Immature natural killer cell (primary cell): ENCODE results near the gene QKI. TPM values are rescaled to one million over a fixed set of nuclear protein-coding genes. Genes with fewer than 3 reads are reported as not detected.
"Not testable (repeated sequence)": the region's sequence is repeated elsewhere in the genome, so short reads cannot be mapped to it uniquely, and the experiment has no call there.

Source experiments
- DNase-seq, 3 donors: peaks; one replicate each; pipeline ENCODE4 v3.0.0; 2022; ENCODE audit warnings: mixed read lengths in 1 of 3
- H3K27ac Mint-ChIP-seq, 6 donors: one replicate each; pipeline ENCODE4 v1.8.0; 2020; ENCODE audit warnings: mixed read lengths in 6 of 6, mild to moderate bottlenecking in 5 of 6, inconsistent platforms in 4 of 6, moderate library complexity in 3 of 6
- H3K27me3 Mint-ChIP-seq, 3 donors: one replicate each; pipeline ENCODE4 v1.8.0; 2020 to 2021; ENCODE audit warnings: low read depth in 3 of 3, mild to moderate bottlenecking in 3 of 3, mixed read lengths in 3 of 3, moderate library complexity in 3 of 3, inconsistent platforms in 1 of 3
- H3K36me3 Mint-ChIP-seq, 3 donors: one replicate each; pipeline ENCODE4 v1.8.0; 2020; ENCODE audit warnings: mixed read lengths in 3 of 3, inconsistent platforms in 2 of 3, mild to moderate bottlenecking in 2 of 3
- H3K4me1 Mint-ChIP-seq, 2 donors: one replicate each; pipeline ENCODE4 v1.8.0; 2020; ENCODE audit warnings: inconsistent platforms in 2 of 2, mild to moderate bottlenecking in 2 of 2, mixed read lengths in 2 of 2, moderate library complexity in 1 of 2
- H3K4me3 Mint-ChIP-seq, 5 donors: one replicate each; pipeline ENCODE4 v1.8.0; 2020; ENCODE audit warnings: mild to moderate bottlenecking in 5 of 5, mixed read lengths in 5 of 5, inconsistent platforms in 3 of 5, moderate library complexity in 3 of 5
- H3K9me3 Mint-ChIP-seq, 6 donors: one replicate each; pipeline ENCODE4 v1.8.0; 2020; ENCODE audit warnings: mild to moderate bottlenecking in 6 of 6, mixed read lengths in 6 of 6, inconsistent platforms in 4 of 6, moderate library complexity in 3 of 6
- polyA plus RNA-seq, 3 donors: library from polyadenylated mRNA; unstranded; fragments of 300-500 nt; fragmentation: Illumina TruSeq; gene quantifications; one replicate each; pipeline ENCODE4 v1.2.3, GENCODE V29; 2021

QKI gene
- polyA plus RNA-seq, 3 donors from 2014 or later = 12.3 to 29.1 (median 21.1) TPM

DNA sequence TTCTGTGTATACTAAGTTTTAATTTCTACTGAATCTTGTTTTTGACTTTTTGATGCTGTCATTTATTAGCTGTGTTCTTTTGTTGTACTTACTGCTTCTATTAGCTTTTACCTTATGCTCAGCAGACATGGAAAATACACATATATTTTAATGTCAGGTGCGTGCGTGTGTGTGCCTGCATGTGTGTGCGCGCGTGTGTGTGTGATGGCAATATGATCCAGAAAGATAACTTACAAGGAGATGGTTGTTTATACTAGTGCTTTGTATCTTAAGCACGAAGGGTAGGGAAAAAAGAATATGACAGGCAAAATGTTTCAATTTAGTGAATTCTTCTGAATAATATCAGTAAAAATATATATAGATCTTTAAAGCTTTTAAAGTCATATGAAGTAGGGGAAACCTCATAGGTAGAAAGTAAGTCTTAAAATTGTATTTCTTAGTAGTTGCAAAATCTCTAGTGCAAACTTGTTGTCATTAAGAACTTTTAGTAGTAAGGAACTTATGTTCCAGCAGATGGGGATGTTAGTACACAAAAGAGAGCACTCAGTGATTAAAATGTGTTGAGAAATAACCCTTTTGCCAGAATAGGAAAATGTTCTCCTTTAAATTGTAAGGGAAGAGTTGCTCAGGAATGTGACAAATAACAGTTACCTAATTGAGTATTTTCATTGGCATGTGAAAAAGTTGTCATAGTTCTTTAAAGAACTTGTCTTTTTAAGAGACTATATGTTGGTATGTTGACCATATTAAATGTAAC lies 13.2 kb downstream of the QKI start:
- no peaks in the 10 kb centered on the region for H3K9me3 Mint-ChIP-seq
- H3K27me3 Mint-ChIP-seq = peaks cover 0 to 2% (median 0%) of the 10 kb centered on the region in 3 donors
- peaks cover 47 to 95% of the 10 kb centered on the region in 2 donors for H3K4me1 Mint-ChIP-seq
- no peak overlapping the region for H3K4me3 Mint-ChIP-seq
- no peaks in the 10 kb centered on the region for H3K36me3 Mint-ChIP-seq
- no peak overlapping the region for H3K27ac Mint-ChIP-seq
- DNase-seq = peak; percentile 27 to 39 (median 28)

DNA sequence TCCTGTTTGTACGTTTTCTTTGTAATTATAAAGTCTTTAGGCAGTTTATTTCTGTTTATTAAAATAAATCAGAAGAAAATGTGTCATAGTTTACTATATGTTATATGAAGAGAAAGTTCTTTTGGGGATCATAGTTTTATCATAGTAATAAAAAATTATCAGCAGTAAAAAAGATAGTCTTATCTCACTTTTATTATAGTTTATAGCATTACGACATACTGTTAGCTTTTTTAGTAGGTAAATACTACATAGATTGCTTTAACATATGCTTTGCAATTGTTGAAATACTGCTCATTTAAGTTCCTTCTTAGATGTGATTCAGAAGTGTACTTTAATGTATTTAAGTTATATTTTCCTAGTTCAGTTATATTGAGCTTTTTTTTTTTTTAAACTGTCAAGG lies 13.9 kb downstream of the QKI start:
- Mint-ChIP-seq H3K36me3 (no peaks in the 10 kb centered on the region), H3K4me1 (peaks cover 50 to 97% of the 10 kb centered on the region in 2 donors), H3K27me3 (peaks cover 0 to 2% (median 1%) of the 10 kb centered on the region in 3 donors), H3K27ac (peak overlapping the region in 1 of 6 donors; percentile 39), H3K9me3 (no peaks in the 10 kb centered on the region), H3K4me3 (no peak overlapping the region)
- DNase-seq = no peak

DNA sequence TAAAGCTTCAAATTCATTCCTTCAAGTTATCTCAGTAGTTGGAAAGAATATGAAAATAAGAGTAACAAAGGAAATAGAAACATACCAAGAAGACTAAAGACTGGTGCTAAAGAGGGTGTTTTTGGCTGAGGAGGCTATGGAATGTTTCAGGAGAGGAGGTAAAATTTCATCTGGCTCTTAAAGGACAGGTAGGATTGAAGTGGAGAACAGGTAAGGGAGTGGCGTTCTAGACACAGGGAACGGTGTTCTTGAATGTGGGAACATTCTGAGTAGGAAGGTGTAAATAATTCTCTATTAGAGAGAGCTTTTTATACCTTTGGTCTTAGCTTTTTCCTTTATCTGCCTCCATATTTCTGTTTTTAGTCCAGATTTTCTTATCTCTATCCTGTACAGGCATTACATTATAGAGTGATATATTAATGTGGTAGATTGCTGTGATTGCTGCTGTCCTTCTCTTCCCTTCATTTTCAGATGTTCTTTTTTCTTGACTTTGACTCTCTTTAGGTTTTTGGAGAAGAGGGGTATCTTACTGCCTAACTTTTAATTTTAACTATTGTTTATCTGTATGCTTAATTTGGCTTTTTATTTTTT lies 15.4 kb downstream of the QKI start:
- Mint-ChIP-seq H3K4me1 (peaks cover 52 to 92% of the 10 kb centered on the region in 2 donors), H3K27ac (no peak overlapping the region), H3K36me3 (no peaks in the 10 kb centered on the region), H3K27me3 (peaks cover 0 to 2% (median 1%) of the 10 kb centered on the region in 3 donors), H3K4me3 (no peak overlapping the region), H3K9me3 (no peaks in the 10 kb centered on the region)
- DNase-seq = no peak

DNA sequence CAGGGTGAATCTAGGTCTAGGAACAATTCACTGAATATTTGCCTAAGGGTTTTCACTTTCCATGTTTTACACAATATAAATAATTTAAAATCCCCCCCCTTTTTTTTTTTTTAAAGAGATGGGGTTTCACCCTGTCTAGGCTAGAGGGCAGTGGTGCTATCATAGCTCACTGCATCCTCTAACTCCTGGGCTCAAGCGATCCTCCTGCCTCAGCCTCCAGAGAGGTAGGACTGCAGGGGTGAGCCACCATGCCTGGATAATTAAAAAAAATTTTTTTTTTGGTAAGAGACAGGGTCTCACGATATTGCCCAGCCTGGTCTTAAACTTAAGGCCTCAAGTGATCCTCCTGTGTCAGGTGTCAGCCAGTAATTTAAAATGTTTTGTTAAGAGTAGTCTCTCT lies 17.8 kb downstream of the QKI start:
- Mint-ChIP-seq H3K27me3 (peaks cover 0 to 2% (median 1%) of the 10 kb centered on the region in 3 donors), H3K27ac (peak overlapping the region in 1 of 6 donors; percentile 65), H3K4me1 (peaks cover 52 to 88% of the 10 kb centered on the region in 2 donors), H3K9me3 (no peaks in the 10 kb centered on the region), H3K36me3 (no peaks in the 10 kb centered on the region), H3K4me3 (no peak overlapping the region)
- DNase-seq = no peak

DNA sequence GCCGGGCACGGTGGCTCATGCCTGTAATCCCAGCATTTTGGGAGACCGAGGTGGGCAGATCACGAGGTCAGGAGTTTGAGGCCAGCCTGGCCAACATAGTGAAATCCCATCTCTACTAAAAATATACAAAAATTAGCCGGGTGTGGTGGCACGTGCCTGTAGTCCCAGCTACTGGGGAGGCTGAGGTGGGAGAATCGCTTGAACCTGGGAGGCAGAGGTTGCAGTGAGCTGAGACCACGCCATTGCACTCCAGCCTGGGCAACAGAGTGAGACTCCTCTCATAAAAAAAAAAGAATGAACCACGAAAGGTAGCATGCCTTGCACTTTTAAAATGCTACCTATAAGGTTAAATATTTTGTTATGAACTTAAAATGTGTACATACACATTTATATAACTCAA lies 19.0 kb downstream of the QKI start:
- not testable (repeated sequence) for H3K9me3 Mint-ChIP-seq, H3K27me3 Mint-ChIP-seq, DNase-seq, H3K36me3 Mint-ChIP-seq, H3K4me3 Mint-ChIP-seq
- peaks cover 54 to 87% of the 10 kb centered on the region in 2 donors for H3K4me1 Mint-ChIP-seq
- H3K27ac Mint-ChIP-seq = peak overlapping the region in 1 of 6 donors; percentile 65

DNA sequence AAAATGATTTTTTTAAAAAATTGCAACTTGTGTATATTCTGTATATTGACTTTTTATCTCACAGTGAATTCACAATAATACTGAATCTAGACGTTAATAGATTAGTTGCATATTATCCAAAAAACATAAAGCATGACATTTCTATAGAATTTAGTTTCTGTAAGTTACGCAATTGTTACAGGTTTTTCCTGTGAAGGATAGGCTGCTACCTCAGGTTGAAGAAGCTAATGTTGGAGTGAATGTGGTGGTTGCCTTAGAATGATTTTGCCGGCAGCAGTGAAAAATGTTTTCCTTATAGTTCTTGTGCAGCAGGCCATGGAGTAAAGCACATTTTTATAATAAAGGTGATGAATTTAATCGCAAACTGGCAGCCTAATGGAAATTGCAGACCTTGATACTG lies 20.5 kb downstream of the QKI start:
- Mint-ChIP-seq H3K4me3 (no peak overlapping the region), H3K36me3 (no peaks in the 10 kb centered on the region), H3K27ac (no peak overlapping the region), H3K4me1 (peaks cover 59 to 84% of the 10 kb centered on the region in 2 donors), H3K9me3 (no peaks in the 10 kb centered on the region), H3K27me3 (peaks cover 0 to 6% (median 1%) of the 10 kb centered on the region in 3 donors)
- no peak for DNase-seq

DNA sequence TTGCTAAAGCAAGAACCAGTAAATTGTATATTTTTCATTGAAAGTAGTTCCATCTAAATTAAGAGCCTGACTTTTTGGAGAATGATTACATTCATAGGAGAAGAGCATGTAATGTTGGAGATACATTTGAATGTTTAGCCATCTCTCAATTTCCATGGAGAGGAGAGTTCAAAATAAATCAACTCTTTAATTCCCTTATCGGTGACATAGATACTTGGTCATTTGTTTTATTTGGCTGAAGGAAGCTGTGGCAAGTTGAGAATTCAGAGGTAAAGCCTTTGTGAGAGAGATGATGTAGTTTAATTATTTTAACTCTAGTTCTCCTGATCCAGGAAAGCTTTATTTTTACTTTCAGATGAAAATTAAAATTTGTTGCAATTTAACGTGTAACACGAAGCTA lies 22.3 kb downstream of the QKI start:
- no peaks in the 10 kb centered on the region for H3K36me3 Mint-ChIP-seq
- H3K27me3 Mint-ChIP-seq = peaks cover 0 to 6% (median 1%) of the 10 kb centered on the region in 3 donors
- DNase-seq = no peak
- H3K27ac Mint-ChIP-seq = no peak overlapping the region
- peaks cover 59 to 84% of the 10 kb centered on the region in 2 donors for H3K4me1 Mint-ChIP-seq
- H3K4me3 Mint-ChIP-seq = no peak overlapping the region
- H3K9me3 Mint-ChIP-seq = no peaks in the 10 kb centered on the region

DNA sequence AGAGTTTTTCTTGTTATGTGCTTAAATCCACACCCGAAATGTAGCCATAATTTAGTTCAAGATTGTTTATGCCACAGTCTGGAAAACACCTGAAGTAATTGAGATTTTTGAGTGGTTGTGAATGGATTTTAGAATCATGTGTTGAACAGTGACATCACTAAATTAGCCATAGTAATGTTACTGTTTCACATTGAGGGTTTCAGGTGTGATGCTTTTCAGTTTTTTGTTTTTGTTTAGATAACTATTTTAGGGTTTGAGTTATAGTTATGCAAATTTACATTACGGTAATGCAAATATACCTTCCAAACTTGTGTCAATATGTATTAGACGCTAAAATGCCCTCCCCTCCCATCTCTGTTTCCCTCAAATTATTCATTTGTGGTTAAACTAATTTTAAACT lies 22.9 kb downstream of the QKI start:
- H3K27me3 Mint-ChIP-seq = peaks cover 0 to 4% (median 1%) of the 10 kb centered on the region in 3 donors
- H3K36me3 Mint-ChIP-seq = no peaks in the 10 kb centered on the region
- DNase-seq = no peak
- peaks cover 63 to 84% of the 10 kb centered on the region in 2 donors for H3K4me1 Mint-ChIP-seq
- no peak overlapping the region for H3K27ac Mint-ChIP-seq
- peak overlapping the region in 1 of 5 donors; percentile 54 for H3K4me3 Mint-ChIP-seq
- no peaks in the 10 kb centered on the region for H3K9me3 Mint-ChIP-seq

DNA sequence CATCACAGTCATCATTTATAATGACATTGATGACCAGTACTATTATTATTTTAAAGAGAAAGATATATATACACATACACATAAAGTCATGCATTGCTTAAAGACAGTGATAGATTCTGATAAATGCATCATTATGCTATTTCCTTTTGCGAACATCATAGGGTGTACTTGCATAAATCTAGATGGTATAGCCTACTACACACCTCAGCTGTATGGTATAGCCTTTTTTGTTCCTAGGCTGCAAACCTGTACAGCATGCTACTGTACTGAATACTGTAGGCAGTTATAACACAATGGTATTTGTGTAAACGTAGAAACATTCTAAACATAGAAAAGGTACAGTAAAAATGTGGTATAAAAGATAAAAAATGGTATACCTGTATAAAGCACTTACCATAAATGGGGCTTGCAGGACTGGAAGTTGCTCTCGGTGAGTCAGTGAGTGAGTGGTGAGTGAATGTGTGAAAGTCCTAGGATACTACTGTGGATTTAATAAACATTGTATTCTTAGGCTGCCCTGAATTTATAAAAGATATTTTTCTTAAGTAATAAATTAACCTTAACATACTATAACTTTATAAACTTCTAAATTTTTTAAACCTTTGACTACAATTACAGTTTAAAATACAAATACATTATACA lies 23.9 kb downstream of the QKI start:
- Mint-ChIP-seq H3K36me3 (no peaks in the 10 kb centered on the region), H3K27ac (peak overlapping the region in 1 of 6 donors; percentile 22), H3K4me1 (peaks cover 60 to 84% of the 10 kb centered on the region in 2 donors), H3K9me3 (no peaks in the 10 kb centered on the region), H3K27me3 (peaks cover 0 to 6% (median 0%) of the 10 kb centered on the region in 3 donors), H3K4me3 (peak overlapping the region in 1 of 5 donors; percentile 71)
- no peak for DNase-seq

DNA sequence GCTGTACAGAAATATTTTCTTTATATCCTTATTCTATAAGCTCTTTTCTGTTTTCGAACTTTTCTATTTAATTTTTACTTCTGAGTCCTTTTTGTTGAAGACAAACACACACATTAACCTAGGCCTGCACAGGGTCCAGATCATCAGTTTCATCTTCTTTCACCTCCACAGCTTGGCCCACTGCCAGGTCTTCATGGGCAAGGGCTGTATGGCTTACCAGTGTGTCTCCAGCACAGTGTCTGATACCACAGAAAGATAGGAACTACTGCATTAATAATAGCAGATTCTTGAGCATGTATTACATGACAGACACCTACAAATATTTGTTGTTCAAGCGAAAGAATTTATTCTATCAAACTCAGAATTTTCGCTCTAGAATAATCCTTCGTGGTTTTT lies 24.4 kb downstream of the QKI start:
- peaks cover 0 to 6% (median 0%) of the 10 kb centered on the region in 3 donors for H3K27me3 Mint-ChIP-seq
- H3K4me1 Mint-ChIP-seq = peaks cover 62 to 85% of the 10 kb centered on the region in 2 donors
- H3K27ac Mint-ChIP-seq = peak overlapping the region in 4 of 6 donors; percentile 19 to 77 (median 28)
- no peaks in the 10 kb centered on the region for H3K36me3 Mint-ChIP-seq
- peak; percentile 57 to 65 (median 59) for DNase-seq
- H3K9me3 Mint-ChIP-seq = no peaks in the 10 kb centered on the region
- H3K4me3 Mint-ChIP-seq = peak overlapping the region; percentile 20 to 71 (median 47)

DNA sequence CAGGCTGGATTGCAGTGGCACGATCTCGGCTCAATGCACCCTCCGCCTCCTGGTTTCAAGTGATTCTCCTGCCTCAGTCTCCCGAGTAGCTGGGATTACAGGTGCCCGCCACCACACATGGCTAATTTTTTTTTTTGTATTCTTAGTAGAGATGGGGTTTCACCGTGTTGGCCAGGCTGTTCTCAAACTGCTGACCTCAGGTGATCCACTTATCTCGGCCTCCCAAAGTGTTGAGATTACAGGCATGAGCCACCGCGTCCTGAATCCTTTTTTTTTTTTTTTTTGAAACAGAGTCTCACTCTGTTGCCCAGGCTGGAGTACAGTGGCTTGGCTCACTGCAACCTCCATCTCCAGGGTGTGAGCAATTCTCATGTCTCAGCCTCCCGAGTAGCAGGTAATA lies 24.9 kb downstream of the QKI start:
- not testable (repeated sequence) for H3K36me3 Mint-ChIP-seq, DNase-seq, H3K9me3 Mint-ChIP-seq, H3K27me3 Mint-ChIP-seq, H3K27ac Mint-ChIP-seq
- Mint-ChIP-seq H3K4me1 (peaks cover 63 to 87% of the 10 kb centered on the region in 2 donors), H3K4me3 (peak overlapping the region in 2 of 5 donors; percentile 57)

DNA sequence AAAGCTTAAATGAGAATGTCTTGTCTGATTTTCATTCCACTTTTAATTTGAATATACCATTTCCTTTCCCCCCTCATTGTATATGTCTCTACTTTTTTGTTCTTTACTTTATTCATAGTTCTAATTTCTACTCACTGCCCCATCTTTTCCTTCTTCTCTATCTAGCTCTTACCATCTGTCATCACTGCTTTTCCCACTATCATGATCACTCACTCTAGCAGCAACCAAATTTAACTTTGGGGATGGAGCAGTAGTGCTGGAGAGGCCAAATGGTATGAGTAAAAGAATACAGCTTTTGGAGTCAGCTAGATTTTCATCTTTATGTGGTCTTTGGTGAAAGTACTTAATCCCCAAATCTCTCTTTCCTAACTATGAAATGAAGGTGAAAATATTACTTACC lies 25.5 kb downstream of the QKI start:
- Mint-ChIP-seq H3K9me3 (no peaks in the 10 kb centered on the region), H3K27ac (peak overlapping the region in 2 of 6 donors; percentile 15 to 74), H3K4me1 (peaks cover 62 to 85% of the 10 kb centered on the region in 2 donors), H3K27me3 (peaks cover 0 to 6% (median 0%) of the 10 kb centered on the region in 3 donors), H3K4me3 (peak overlapping the region in 4 of 5 donors; percentile 38 to 58 (median 57)), H3K36me3 (no peaks in the 10 kb centered on the region)
- no peak for DNase-seq

DNA sequence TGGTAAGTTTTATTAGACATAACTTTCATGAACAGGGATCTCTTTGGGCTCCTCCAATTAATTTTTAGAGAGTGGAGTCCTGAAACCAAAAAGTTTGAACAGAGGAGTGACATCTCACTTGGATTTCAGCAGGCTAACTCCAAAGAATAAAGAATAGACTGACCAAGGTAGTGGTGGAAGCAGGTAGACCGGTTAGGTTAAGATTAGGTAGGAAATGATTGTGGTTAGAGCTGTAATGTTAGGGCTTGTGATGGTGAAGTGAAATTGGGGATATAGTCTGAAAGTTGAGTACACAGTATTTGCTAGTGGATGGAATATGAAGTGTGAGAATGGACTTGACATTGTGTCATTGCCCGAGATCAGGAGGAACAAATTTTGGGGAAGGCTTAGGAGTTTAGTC lies 27.8 kb downstream of the QKI start:
- no peak overlapping the region for H3K4me3 Mint-ChIP-seq
- no peak for DNase-seq
- no peaks in the 10 kb centered on the region for H3K9me3 Mint-ChIP-seq
- H3K36me3 Mint-ChIP-seq = no peaks in the 10 kb centered on the region
- H3K27ac Mint-ChIP-seq = no peak overlapping the region
- peaks cover 55 to 77% of the 10 kb centered on the region in 2 donors for H3K4me1 Mint-ChIP-seq
- H3K27me3 Mint-ChIP-seq = peaks cover 0 to 6% (median 0%) of the 10 kb centered on the region in 3 donors

DNA sequence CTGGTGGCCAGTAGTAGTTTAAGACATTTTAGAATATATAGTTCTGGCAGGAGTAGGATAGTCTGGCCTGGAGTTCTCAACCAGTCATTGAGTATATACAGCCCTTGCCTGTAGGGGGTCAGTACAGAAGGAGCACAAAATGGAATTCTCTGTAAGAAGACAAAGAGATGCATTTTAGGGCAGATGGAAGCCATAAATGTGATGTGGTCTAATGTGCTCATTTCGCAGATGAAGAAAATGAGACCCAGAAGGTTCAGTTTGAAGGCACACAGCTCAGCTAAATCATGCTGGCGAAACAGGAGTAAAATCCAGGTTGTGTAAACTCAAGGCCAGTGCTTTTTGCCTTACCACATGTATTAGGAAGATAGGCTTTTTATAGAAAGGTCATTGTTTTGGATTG lies 29.6 kb downstream of the QKI start:
- H3K4me1 Mint-ChIP-seq = peaks cover 45 to 71% of the 10 kb centered on the region in 2 donors
- H3K27ac Mint-ChIP-seq = peak overlapping the region in 2 of 6 donors; percentile 15 to 66
- DNase-seq = no peak

More for the DNA sequence above, 29.6 kb downstream of the QKI start:
- no peaks in the 10 kb centered on the region for H3K36me3 Mint-ChIP-seq
- H3K9me3 Mint-ChIP-seq = no peaks in the 10 kb centered on the region
- peaks cover 0 to 6% (median 0%) of the 10 kb centered on the region in 3 donors for H3K27me3 Mint-ChIP-seq
- H3K4me3 Mint-ChIP-seq = no peak overlapping the region
